Raji (cell line): ENCODE results near the gene TAF13.
A peak's percentile ranks its signal among the peaks of the same experiment; 100 is the strongest.

Source experiments
- POLR2A ChIP-seq: IDR thresholded peaks from 2 replicates; pipeline ENCODE4 v1.6.1; 2011; ENCODE audit warnings: low read depth, low read length, control low read depth; ENCODE audit not compliant: insufficient read depth

TAF13 gene, protein sequence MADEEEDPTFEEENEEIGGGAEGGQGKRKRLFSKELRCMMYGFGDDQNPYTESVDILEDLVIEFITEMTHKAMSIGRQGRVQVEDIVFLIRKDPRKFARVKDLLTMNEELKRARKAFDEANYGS

DNA sequence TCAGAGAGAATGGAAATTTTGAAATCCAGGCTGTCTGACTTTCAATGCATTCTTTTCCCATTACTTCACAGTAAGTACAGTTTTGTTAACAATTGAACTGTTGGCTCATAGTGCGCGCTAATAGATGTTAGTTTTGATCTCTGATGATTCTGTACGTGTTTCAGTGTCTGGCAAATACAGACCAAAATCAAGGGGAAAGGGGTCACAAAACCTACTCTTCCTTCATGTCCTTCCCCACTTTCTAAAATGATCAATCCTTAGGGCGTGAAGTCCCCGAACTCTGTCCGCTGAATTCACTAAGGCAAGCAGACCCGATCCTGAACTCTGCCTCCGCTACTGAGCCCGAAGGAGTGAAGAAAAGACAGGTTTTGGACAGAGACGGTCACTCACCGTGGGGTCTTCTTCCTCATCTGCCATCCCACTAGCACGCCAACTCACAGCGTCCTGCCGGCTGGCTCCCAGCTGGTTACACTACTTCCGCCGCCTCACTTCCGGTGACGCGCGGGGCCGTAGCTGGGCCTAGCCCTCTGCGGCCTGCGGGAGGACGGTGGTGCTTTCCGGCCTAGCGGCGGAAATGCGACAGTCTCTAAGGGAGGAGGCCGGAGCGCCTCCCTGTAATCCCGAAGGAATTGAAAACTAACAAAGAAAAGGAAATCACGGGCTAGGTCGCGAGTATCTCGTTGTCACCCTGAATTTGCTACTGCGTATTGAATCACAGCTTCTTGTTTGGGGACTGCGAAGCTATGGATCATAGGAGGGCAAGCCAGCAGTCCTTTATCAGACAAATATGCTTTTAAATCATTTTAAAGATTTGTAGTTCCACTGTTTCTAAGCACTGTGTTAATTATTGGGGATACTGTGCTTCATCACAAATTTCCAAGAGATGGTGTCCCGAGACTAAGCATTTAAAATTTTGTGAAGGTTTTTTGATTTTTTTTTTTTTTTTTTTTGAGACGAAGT is at the start of gene TAF13:
TAF13 (minus strand) TSS at position 473 of the 960 bp plus-strand sequence; CDS start at position 417, 56 bp downstream.
- TF ChIP-seq POLR2A, result peak; percentile 96

DNA sequence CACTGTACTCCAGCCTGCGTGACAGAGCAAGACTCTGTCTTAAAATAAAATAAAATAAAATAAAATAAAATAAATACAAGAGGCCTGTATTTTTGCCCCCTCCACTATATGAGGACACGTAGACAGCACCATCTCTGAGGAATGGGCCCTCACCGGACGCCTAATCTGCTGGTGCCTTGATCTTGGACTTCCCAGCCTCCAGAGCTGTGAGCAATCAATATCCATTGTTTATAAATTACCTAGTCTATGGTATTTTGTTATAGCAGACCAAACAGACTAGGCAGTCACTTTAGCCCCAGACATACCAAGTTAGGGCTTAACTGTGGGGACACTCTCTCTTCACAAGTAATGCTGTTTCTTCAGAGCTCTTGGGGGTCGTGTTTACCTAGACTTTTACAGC is 44.6 kb upstream of the TAF13 start:
- TF ChIP-seq POLR2A, result no peak

DNA sequence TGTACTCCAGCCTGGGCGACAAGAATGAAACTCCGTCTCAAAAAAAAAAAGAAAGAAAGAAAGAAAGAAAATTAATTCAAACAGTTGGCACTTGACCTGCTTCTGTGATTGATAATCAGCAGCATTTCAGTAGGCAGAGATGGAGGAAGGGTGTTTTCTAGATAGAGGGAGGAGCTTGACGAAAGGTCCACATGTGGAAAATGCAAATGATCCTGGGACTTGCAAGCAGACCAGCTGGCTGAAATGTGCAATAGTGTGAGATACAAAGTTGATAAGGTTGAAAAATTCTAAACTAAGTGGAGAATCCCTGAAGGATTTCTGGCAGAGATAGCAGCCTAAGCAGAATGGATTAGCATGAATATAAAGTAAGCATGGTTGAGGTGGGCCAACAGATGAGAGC is 42.3 kb upstream of the TAF13 start:
- TF ChIP-seq POLR2A, result no peak

DNA sequence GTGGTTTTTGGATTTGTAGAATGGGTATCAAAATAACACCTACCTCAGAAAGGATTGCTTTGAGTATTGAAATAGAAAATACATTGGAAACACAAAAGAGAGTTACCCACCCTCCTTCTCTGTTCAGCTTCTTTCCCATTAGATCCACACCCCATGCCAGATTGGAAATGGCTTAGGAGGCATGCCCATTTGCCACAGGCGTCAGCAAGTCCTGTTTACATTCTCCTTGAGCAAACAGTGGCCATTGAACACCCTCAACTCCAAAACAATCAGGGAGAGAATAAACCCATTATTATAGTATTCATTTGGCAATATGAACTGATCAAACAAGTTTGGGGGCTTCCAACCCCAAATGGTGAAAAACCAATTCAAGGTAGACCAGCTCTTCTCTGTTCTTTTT is 40.5 kb upstream of the TAF13 start:
- no peak for TF ChIP-seq POLR2A

DNA sequence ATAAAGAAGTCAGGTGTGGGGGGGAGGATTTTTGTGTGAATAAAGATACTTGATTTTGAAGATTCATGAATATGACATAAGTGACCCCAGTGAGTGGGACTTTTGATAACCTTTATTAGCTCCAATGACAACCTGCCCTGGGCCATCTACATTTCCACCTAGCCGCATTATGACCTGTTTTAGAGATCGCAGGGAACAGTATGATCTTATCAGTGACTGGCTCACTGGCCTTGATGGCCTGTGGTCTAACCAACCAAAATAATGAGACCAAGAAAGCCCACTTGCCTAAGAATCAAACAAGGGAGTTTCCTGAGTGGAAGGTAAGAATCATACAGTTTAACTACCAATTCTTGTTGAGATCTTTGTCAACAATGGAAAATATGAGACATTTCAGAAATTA is 39.9 kb upstream of the TAF13 start:
- TF ChIP-seq POLR2A, result no peak

DNA sequence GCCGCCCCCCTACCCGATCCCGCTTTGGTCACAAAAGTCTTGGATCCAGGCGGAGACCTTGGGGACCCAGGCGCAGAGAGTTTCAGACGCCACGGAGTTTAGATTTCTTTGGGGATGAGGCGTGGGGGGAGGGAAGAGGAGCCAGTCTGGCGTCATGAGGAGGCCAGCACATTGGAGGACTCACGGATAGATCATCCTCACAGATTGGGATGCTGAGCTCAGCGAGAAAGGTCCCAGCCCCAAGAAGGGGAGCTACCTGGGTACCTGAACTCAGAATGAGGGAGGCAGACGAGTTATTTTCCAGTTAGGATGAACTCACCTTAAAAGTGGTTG is 38.5 kb upstream of the TAF13 start:
- no peak for TF ChIP-seq POLR2A

DNA sequence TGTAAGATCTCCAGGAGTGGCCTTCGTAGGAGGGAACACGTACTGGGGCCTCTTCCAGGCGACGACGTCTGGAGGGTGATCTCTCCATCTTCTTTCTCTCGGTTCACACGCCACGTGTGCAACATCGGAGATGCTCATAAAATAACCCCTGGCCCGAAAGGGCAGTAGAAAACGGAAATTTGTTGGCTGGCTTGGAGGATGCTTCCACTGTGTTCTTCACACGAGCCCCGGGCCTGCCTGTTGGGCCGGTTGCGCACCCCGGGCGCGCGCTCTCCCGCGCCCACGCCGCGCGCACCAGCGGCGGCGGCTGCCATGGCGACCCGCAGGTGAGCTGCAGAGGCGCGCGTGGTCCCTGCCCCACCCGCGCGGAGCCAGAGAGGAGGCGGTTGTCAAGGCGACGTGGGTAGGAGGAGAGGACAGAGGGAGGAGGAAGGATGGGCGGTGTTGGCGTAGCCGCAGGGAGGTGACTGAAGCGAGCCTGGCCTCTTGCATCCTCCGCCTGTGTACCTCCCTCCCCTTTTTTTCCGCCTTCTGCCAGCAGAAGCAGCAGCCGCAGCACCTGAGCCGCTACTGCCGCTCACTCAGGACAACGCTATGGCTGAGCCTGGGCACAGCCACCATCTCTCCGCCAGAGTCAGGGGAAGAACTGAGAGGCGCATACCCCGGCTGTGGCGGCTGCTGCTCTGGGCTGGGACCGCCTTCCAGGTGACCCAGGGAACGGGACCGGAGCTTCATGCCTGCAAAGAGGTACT is 38.0 kb upstream of the TAF13 start, which contains the start of gene ELAPOR1:
ELAPOR1 (plus strand) TSS at position 526 of the 752 bp plus-strand sequence; CDS start at position 595, 69 bp downstream.
- TF ChIP-seq POLR2A, result no peak

DNA sequence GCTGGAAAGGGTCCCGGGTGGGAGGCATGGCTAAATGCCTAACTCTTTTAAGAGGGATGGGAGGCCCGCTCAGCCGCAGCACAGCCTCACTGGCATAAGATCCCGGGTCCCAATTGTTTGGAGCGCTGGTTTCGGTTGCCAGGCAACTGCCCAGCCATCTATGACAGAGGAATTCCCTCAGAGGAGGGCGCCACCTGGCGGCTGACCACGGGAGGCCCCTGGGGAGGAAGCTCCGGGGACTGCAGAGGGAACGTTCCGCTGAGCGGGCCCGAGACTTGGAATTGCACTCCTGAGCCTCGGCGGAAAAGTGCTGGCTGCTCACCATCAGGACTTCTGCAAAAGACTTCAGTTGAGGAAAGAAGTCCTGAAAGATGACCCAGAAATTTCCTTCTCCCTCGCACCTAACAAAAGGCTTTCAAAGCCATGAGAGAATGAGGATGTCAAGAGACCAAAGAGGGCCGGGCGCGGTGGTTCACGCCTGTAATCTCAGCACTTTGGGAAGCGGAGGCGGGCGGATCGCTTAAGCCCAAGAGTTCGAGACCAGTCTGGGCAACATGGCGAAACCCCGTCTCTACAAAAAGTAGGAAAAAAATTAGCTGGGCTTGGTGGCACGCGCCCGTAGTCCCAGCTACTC is 37.0 kb upstream of the TAF13 start:
- TF ChIP-seq POLR2A, result no peak

DNA sequence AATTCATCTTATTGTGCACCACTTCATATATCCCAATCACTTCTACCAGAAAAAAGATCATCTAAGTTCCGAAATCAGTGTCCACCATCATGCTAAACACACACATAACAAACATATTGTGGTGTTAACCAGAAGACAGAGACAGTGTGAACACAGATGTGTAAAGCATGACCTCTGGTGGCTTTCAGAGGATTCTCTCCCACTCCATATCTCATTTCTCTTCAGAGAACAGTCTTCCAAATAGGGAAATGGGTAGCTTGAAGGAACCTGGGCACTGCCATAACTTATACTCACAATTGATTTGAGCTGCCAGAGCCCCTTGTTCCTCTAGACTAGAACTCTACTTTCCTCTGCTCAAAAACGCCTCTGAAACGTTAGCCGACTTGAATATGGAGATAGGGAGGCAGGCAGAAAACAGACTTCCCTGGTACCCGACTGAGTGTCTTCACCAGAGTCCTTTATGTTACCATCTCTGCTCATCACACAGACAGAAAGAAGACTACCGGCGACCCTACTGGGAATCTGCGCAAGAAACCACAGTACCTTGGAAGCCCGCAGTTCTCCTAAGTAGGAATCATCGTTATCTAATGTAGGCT is 36.4 kb upstream of the TAF13 start:
- no peak for TF ChIP-seq POLR2A

DNA sequence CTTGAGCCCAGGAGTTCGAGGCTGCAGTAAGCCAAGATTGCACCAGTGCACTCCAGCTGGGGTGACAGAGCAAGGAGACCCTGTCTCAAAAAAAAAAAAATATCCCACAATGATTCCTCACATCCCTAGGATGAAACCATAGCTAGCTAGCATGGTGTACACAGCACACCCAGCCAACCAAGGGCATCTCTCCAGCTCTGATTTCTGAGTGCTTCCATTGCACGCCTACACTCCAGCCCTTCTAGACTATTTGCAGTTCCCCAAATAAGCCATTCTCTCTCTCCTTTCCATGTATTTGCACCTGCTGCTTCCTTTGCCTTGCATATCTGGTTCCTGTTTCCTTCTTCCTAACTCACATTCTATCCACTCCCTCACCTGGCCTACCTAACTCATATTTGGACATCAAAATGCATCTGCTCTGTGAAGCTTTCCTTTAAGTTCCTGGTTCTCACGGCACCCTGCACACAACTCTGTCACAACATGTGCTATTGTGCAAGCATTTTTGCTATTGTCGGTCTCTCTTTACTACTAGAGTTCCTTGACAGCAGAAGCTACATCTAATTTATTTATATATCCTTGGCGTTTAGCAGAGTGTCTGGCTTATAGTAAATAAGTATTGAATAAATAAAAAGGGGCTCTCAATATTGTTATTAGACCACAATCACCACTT is 35.7 kb upstream of the TAF13 start:
- no peak for TF ChIP-seq POLR2A

DNA sequence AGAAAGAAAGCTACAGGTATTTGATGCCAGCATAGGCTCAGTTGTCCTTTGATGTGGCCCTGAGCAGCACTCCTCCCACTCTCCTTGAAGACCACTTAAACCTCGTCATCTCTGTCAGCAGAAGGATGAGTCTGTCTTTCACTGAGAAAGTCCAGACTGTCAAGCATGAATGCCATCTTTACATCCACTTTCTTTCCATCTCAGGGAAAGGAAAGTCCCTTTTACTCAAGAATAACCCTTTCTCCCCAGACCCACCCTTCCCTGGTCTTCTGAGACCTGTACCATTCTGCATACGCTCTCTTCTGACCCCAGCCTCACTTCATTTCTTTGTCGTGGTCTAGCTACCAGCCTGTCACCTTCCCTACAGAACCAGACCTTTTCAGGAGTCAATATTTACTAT is 34.1 kb upstream of the TAF13 start:
- no peak for TF ChIP-seq POLR2A

DNA sequence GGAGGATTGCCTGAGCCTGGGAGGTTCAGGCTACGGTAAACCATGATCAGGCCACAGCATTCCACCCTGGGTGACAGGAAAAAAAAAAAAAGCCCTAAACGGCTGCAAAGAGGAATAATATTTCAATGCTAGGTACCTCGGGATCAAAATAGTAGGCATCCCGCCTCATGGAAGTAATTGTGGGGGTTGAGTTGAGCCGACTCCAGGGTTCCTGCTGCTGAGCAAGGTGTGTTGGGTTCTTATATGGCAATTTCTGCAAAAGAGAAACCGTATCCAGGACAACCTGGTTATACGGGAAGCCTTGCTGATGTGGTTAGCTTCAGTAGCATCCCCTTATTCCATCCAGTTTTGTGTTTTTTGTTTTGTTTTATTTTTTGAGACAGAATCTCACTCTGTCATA is 32.0 kb upstream of the TAF13 start:
- TF ChIP-seq POLR2A, result no peak

DNA sequence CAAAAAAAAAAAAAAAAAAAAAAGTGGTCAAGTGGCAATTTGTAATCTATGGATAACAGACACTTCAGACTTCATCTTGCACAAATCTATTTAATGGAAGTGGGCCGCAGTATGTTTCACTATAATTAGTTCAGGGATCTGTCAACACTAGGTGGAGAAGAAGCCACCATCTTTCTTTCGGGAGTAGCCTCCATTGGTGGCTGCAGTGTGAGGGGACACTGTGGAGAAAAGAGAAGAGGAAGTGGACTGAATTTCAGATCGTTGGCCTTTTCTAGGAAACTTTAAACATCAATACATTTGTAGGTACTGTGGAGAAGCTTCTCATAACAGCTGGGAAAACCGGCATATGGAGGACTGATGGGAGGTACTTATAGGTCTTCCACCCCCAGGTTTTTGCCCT is 30.1 kb upstream of the TAF13 start:
- peak; percentile 34; the same call in 1 of the 2 replicates for TF ChIP-seq POLR2A
